Fibroblast of lung (primary cell): ENCODE measurements around the gene NFKBIB. TPM values are rescaled to one million over a fixed set of nuclear protein-coding genes. Genes with fewer than 3 reads are reported as not detected.
"Not testable (repeated sequence)": the region's sequence is repeated elsewhere in the genome, so short reads cannot be mapped to it uniquely, and the experiment has no call there.

Source experiments
- DNase-seq, 2 donors: peaks; one replicate each; pipeline versions ENCODE4 v3.0.0 to v3.0.0-alpha.2; 2010; ENCODE audit warnings: low read depth in 2 of 2
- H2AFZ ChIP-seq: 2 replicates; pipeline ENCODE4 v1.5.1; 2012; ENCODE audit warnings: low read length, control low read depth, inconsistent platforms
- H3K27ac ChIP-seq: 2 replicates; pipeline ENCODE4 v1.5.1; 2011; ENCODE audit warnings: low read length, control low read depth; ENCODE audit not compliant: insufficient read depth
- H3K27me3 ChIP-seq: 2 replicates; pipeline ENCODE4 v1.5.1; 2011; ENCODE audit warnings: mild to moderate bottlenecking, low read length; ENCODE audit not compliant: control insufficient read depth, insufficient read depth
- H3K36me3 ChIP-seq: 2 replicates; pipeline ENCODE4 v1.5.1; 2011; ENCODE audit warnings: low read length; ENCODE audit not compliant: control insufficient read depth, insufficient read depth
- H3K4me1 ChIP-seq: 2 replicates; pipeline ENCODE4 v1.5.1; 2011; ENCODE audit warnings: low read length; ENCODE audit not compliant: control insufficient read depth, insufficient read depth; ENCODE audit errors: extremely low read depth
- H3K4me2 ChIP-seq: 2 replicates; pipeline ENCODE4 v1.5.1; 2011; ENCODE audit warnings: low read length, control low read depth; ENCODE audit not compliant: insufficient read depth; ENCODE audit errors: extremely low read depth
- H3K4me3 ChIP-seq, 4 experiments: fragments of 200-600 bp in 1 of 4; sonication (generic) in 1 of 4; replicated peaks in 1 of 4; 2 replicates each; pipeline ENCODE4 v1.5.1; 2011 to 2016; ENCODE audit warnings: low read length in 4 of 4, low read depth in 3 of 4, mild to moderate bottlenecking in 3 of 4, control low read depth in 2 of 4, inconsistent platforms in 1 of 4, mixed read lengths in 1 of 4; ENCODE audit not compliant: insufficient read depth in 1 of 4; ENCODE audit errors: control extremely low read depth in 1 of 4
- H3K79me2 ChIP-seq: 2 replicates; pipeline ENCODE4 v1.5.1; 2012; ENCODE audit warnings: mild to moderate bottlenecking, low read length, inconsistent platforms; ENCODE audit not compliant: control insufficient read depth, insufficient read depth
- H3K9ac ChIP-seq: 2 replicates; pipeline ENCODE4 v1.5.1; 2011; ENCODE audit warnings: mild to moderate bottlenecking, low read length, control low read depth; ENCODE audit not compliant: insufficient read depth
- H3K9me3 ChIP-seq: 2 replicates; pipeline ENCODE4 v1.5.1; 2012; ENCODE audit warnings: low read depth, low read length; ENCODE audit not compliant: control insufficient read depth, insufficient read depth
- H4K20me1 ChIP-seq: 2 replicates; pipeline ENCODE4 v1.5.1; 2011; ENCODE audit warnings: low read length; ENCODE audit not compliant: control insufficient read depth, insufficient read depth; ENCODE audit errors: extremely low read depth
- EZH2 ChIP-seq: IDR thresholded peaks from 2 replicates; pipeline ENCODE4 v1.5.1; 2012; ENCODE audit warnings: low read length, control low read depth, mild to moderate bottlenecking; ENCODE audit errors: missing control alignments
- polyA plus RNA-seq, 2 donors: library from polyadenylated mRNA; depleted of rRNA in 1 of 2; stranded (reverse) in 1 of 2; unstranded in 1 of 2; fragments of >200 nt; gene quantifications; 2 replicates each; pipeline ENCODE4 v1.2.1, GENCODE V29; 2011 to 2012; ENCODE audit warnings: missing spikeins in 1 of 2
- total RNA-seq: library from RNA; depleted of rRNA; stranded (reverse); fragments of >200 nt; gene quantifications from 2 replicates; pipeline ENCODE4 v1.2.1, GENCODE V29; 2014
- TF ChIP-seq, protein P1 (sequence below), 2 donors: IDR thresholded peaks in 1 of 2; conservative IDR thresholded peaks in 1 of 2; 1 replicate in 1 of 2; 2 replicates in 1 of 2; pipeline ENCODE4 v1.5.1; 2011 to 2012; ENCODE audit warnings: low read length in 2 of 2, control low read depth in 1 of 2, inconsistent platforms in 1 of 2, low read depth in 1 of 2, mild to moderate bottlenecking in 1 of 2

The NFKBIB gene
- total and polyA plus RNA-seq, 2 donors (not counting 1 experiment from before 2014, with no cell fraction given), result 8.3 to 10.9 TPM

GRCh38 chr19:38853214-38853613, 46.6 kb upstream of the NFKBIB start:
- H3K4me2 ChIP-seq, result peak overlapping the region; percentile 38
- no peaks in the 10 kb centered on the region for H4K20me1 ChIP-seq
- peaks cover 9% of the 10 kb centered on the region for H3K79me2 ChIP-seq
- peaks cover 9% of the 10 kb centered on the region for H3K4me1 ChIP-seq
- peak overlapping the region; percentile 74 for H2AFZ ChIP-seq
- no peak for DNase-seq
- H3K4me3 ChIP-seq, result peak overlapping the region in 3 of 4 experiments; percentile 66 to 87 (median 82)
- no peaks in the 10 kb centered on the region for H3K9me3 ChIP-seq
- H3K36me3 ChIP-seq, result no peaks in the 10 kb centered on the region
- H3K9ac ChIP-seq, result no peak overlapping the region
- TF ChIP-seq EZH2, result no peak
- TF ChIP-seq, protein P1, sequence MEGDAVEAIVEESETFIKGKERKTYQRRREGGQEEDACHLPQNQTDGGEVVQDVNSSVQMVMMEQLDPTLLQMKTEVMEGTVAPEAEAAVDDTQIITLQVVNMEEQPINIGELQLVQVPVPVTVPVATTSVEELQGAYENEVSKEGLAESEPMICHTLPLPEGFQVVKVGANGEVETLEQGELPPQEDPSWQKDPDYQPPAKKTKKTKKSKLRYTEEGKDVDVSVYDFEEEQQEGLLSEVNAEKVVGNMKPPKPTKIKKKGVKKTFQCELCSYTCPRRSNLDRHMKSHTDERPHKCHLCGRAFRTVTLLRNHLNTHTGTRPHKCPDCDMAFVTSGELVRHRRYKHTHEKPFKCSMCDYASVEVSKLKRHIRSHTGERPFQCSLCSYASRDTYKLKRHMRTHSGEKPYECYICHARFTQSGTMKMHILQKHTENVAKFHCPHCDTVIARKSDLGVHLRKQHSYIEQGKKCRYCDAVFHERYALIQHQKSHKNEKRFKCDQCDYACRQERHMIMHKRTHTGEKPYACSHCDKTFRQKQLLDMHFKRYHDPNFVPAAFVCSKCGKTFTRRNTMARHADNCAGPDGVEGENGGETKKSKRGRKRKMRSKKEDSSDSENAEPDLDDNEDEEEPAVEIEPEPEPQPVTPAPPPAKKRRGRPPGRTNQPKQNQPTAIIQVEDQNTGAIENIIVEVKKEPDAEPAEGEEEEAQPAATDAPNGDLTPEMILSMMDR (conservative IDR thresholded peaks at IDR 0.05 in 1 of 2, IDR thresholded peaks at IDR 0.05 in 1 of 2; ENCODE audit: low read depth in 1 of 2, low read length in 2 of 2), result no peak
- H3K27ac ChIP-seq, result peak overlapping the region; percentile 91
- H3K27me3 ChIP-seq, result no peaks in the 10 kb centered on the region

- not testable (repeated sequence) for H3K9ac ChIP-seq, H4K20me1 ChIP-seq, H2AFZ ChIP-seq, H3K27me3 ChIP-seq, H3K27ac ChIP-seq, H3K9me3 ChIP-seq, H3K79me2 ChIP-seq, H3K36me3 ChIP-seq, H3K4me3 ChIP-seq, H3K4me1 ChIP-seq, DNase-seq, H3K4me2 ChIP-seq
These were observed 44.8 kb upstream of the NFKBIB start for GRCh38 chr19:38854961-38855360.

DNA sequence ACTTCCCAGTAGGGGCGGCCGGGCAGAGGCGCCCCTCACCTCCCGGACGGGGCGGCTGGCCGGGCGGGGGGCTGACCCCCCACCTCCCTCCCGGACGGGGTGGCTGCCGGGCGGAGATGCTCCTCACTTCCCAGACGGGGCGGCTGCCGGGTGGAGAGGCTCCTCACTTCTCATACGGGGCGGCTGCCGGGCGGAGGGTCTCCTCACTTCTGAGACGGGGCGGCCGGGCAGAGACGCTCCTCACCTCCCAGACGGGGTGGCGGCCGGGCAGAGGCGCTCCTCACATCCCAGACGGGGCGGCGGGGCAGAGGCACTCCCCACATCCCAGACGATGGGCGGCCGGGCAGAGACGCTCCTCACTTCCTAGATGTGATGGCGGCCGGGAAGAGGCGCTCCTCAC, 44.0 kb upstream of the NFKBIB start:
- not testable (repeated sequence) for H3K9ac ChIP-seq

GRCh38 chr19:38856813-38857212, 43.0 kb upstream of the NFKBIB start:
- no peak for TF ChIP-seq EZH2
- TF ChIP-seq, protein P1 (conservative IDR thresholded peaks at IDR 0.05 in 1 of 2, IDR thresholded peaks at IDR 0.05 in 1 of 2; ENCODE audit: low read depth in 1 of 2, low read length in 2 of 2), result no peak
- Histone ChIP-seq H4K20me1 (no peaks in the 10 kb centered on the region), H3K27me3 (no peaks in the 10 kb centered on the region), H3K9me3 (no peaks in the 10 kb centered on the region), H3K9ac (no peak overlapping the region), H3K4me2 (no peak overlapping the region), H3K79me2 (no peaks in the 10 kb centered on the region), H3K36me3 (no peaks in the 10 kb centered on the region), H2AFZ (no peak overlapping the region), H3K4me3 (no peak overlapping the region), H3K4me1 (no peaks in the 10 kb centered on the region), H3K27ac (no peak overlapping the region)
- no peak for DNase-seq

More for the DNA sequence above, 44.0 kb upstream of the NFKBIB start:
- H3K27ac ChIP-seq, H3K27me3 ChIP-seq, H3K4me2 ChIP-seq, H4K20me1 ChIP-seq, H2AFZ ChIP-seq, H3K9me3 ChIP-seq, H3K36me3 ChIP-seq, DNase-seq, H3K4me1 ChIP-seq, H3K79me2 ChIP-seq, H3K4me3 ChIP-seq: not testable (repeated sequence)

- H3K27me3 ChIP-seq, DNase-seq, H3K9ac ChIP-seq, H3K9me3 ChIP-seq, H4K20me1 ChIP-seq, H3K4me2 ChIP-seq, H3K36me3 ChIP-seq, H3K27ac ChIP-seq, H3K4me1 ChIP-seq, H3K79me2 ChIP-seq, H3K4me3 ChIP-seq: not testable (repeated sequence)
- H2AFZ ChIP-seq, result peak overlapping the region; percentile 30
These were observed 40.1 kb upstream of the NFKBIB start for GRCh38 chr19:38859631-38860204.
